B cell (primary cell): ENCODE results near the gene METTL25. TPM values are rescaled to one million over a fixed set of nuclear protein-coding genes. Genes with fewer than 3 reads are reported as not detected.

ENCODE experiments used
- ATAC-seq: fragments of 200-7000 bp; cut with Tn5 transposase; one replicate; pipeline ENCODE4 v1.10.0; 2021; ENCODE audit warnings: low read depth, mild to moderate bottlenecking, moderate number of reproducible peaks, moderate library complexity
- CTCF ChIA-PET: fragments of 350-600 bp; sonication (Branson Sonifier 250); formaldehyde crosslinking; loops from one replicate; lab custom pipeline; 2021; ENCODE audit warnings: antibody characterized with exemption, inconsistent platforms; lab: Charles Lee
- POLR2A ChIA-PET: fragments of 350-600 bp; sonication (Branson Sonifier 250); formaldehyde crosslinking; loops from one replicate; lab custom pipeline; 2021; ENCODE audit warnings: antibody characterized with exemption; lab: Charles Lee
- DNase-seq: peaks from one replicate; pipeline ENCODE4 v3.0.0; 2013
- H2AFZ ChIP-seq: 2 replicates; pipeline ENCODE4 v1.6.1; 2012; ENCODE audit warnings: mild to moderate bottlenecking, low read depth, low read length; ENCODE audit not compliant: insufficient read depth, poor library complexity, severe bottlenecking
- H3K27ac ChIP-seq, 2 donors: 1 replicate in 1 of 2; 2 replicates in 1 of 2; pipeline ENCODE4 v1.5.1; 2012 to 2013; ENCODE audit warnings: low read length in 2 of 2, mild to moderate bottlenecking in 2 of 2, moderate library complexity in 1 of 2
- H3K27me3 ChIP-seq, 4 experiments: fragments of 200-600 bp in 1 of 4; sonication (generic) in 1 of 4; replicated peaks in 1 of 4; 1 replicate in 2 of 4; 2 replicates in 2 of 4; pipeline versions ENCODE4 v1.6.1 to v1.7.0; 2013 to 2016; ENCODE audit warnings: low read length in 3 of 4, mild to moderate bottlenecking in 2 of 4, mixed read lengths in 1 of 4, moderate library complexity in 1 of 4; ENCODE audit not compliant: insufficient read depth in 4 of 4, control insufficient read depth in 3 of 4; ENCODE audit errors: control extremely low read depth in 1 of 4
- H3K36me3 ChIP-seq, 2 experiments: replicated peaks in 1 of 2; 1 replicate in 1 of 2; 2 replicates in 1 of 2; pipeline versions ENCODE4 v1.6.1 to v1.7.1; 2013; ENCODE audit warnings: low read length in 1 of 2; ENCODE audit not compliant: insufficient read depth in 2 of 2, control insufficient read depth in 1 of 2; ENCODE audit errors: control extremely low read depth in 1 of 2, extremely low read depth in 1 of 2
- H3K4me1 ChIP-seq, 2 donors: fragments of 200-600 bp in 1 of 2; sonication (generic) in 1 of 2; 1 replicate in 1 of 2; 2 replicates in 1 of 2; pipeline versions ENCODE4 v1.5.1 to v1.6.1; 2013 to 2017; ENCODE audit warnings: low read length in 2 of 2; ENCODE audit not compliant: control insufficient read depth in 2 of 2, insufficient read depth in 2 of 2
- H3K4me2 ChIP-seq: replicated peaks from 2 replicates; pipeline ENCODE3; 2012; ENCODE audit warnings: mild to moderate bottlenecking, low read depth, low read length; ENCODE audit not compliant: poor library complexity, severe bottlenecking
- H3K4me3 ChIP-seq, 5 experiments: fragments of 200-600 bp in 1 of 5; sonication (generic) in 1 of 5; 1 replicate in 3 of 5; 2 replicates in 2 of 5; pipeline versions ENCODE4 v1.5.1 to v1.7.0; 2011 to 2016; ENCODE audit warnings: low read length in 4 of 5, mild to moderate bottlenecking in 4 of 5, low read depth in 2 of 5, control low read depth in 1 of 5, moderate library complexity in 1 of 5; ENCODE audit not compliant: insufficient read depth in 1 of 5; ENCODE audit errors: control extremely low read depth in 1 of 5, extremely low read depth in 1 of 5
- H3K79me2 ChIP-seq: fragments of 200-600 bp; sonication (generic); one replicate; pipeline ENCODE4 v1.6.0; 2016; ENCODE audit warnings: low read length; ENCODE audit not compliant: control insufficient read depth, insufficient read depth
- H3K9ac ChIP-seq: fragments of 200-600 bp; sonication (generic); 2 replicates; pipeline ENCODE4 v1.6.1; 2017; ENCODE audit warnings: mild to moderate bottlenecking, low read length, moderate library complexity
- H3K9me3 ChIP-seq, 3 donors: one replicate each; pipeline versions ENCODE4 v1.6.1 to v1.7.1; 2013; ENCODE audit warnings: low read length in 2 of 3; ENCODE audit not compliant: control insufficient read depth in 2 of 3, insufficient read depth in 1 of 3; ENCODE audit errors: control extremely low read depth in 1 of 3
- H4K20me1 ChIP-seq: 2 replicates; pipeline ENCODE4 v1.6.0; 2012; ENCODE audit warnings: mild to moderate bottlenecking, low read length; ENCODE audit not compliant: insufficient read depth, control insufficient read depth, poor library complexity, severe bottlenecking
- H3K27ac Mint-ChIP-seq: one replicate; pipeline ENCODE4 v1.8.0; 2021; ENCODE audit warnings: mixed read lengths
- H3K27me3 Mint-ChIP-seq: one replicate; pipeline ENCODE4 v1.8.0; 2021; ENCODE audit warnings: mixed read lengths
- H3K4me1 Mint-ChIP-seq: one replicate; pipeline ENCODE4 v1.8.0; 2021; ENCODE audit warnings: mixed read lengths
- H3K4me3 Mint-ChIP-seq: one replicate; pipeline ENCODE4 v1.8.0; 2021; ENCODE audit warnings: mixed read lengths
- H3K9me3 Mint-ChIP-seq: one replicate; pipeline ENCODE4 v1.8.0; 2022; ENCODE audit warnings: mixed read lengths; ENCODE audit not compliant: insufficient read depth
- CTCF ChIP-seq: fragments of 200-600 bp; IDR thresholded peaks from one replicate; pipeline ENCODE4 v1.8.0; 2022; ENCODE audit warnings: antibody characterized with exemption, mild to moderate bottlenecking
- EZH2 ChIP-seq: IDR thresholded peaks from 2 replicates; pipeline ENCODE4 v1.6.1; 2012; ENCODE audit warnings: borderline replicate concordance, low read depth, mild to moderate bottlenecking, moderate library complexity, low read length; ENCODE audit not compliant: insufficient read depth, poor library complexity, severe bottlenecking
- WGBS: methylation state at CpG from one replicate; pipeline ENCODE4 v1.1.5; 2013; ENCODE audit warnings: missing lambda C conversion rate; ENCODE audit not compliant: insufficient coverage; 5-methylcytosine and 5-hydroxymethylcytosine counted together
- intact Hi-C: fragments of 100-400 bp; cut with micrococcal nuclease; formaldehyde crosslinking; loops from one replicate; pipeline ENCODE4 v1.10.0; 2022
- polyA plus RNA-seq: library from polyadenylated mRNA; depleted of rRNA; stranded (reverse); fragments of >200 nt; gene quantifications from 2 replicates; pipeline ENCODE4 v1.2.3, GENCODE V29; 2012
- total RNA-seq, 2 donors: library from RNA; stranded (reverse); fragments of 120-200 nt in 1 of 2; gene quantifications; 1 replicate in 1 of 2; 2 replicates in 1 of 2; pipeline versions ENCODE4 v1.2.3 to v1.2.4, GENCODE V29; 2013 to 2022

METTL25 gene
- total and polyA plus RNA-seq, 2 donors (not counting 1 experiment from before 2014, with no cell fraction given) = 5.4 to 24.1 TPM

GRCh38 chr12:82437744-82438143, 79.4 kb downstream of the METTL25 start:
- Histone ChIP-seq H3K4me1 (no peaks in the 10 kb centered on the region), H2AFZ (no peak overlapping the region), H3K36me3 (peaks cover 0 to 7% of the 10 kb centered on the region in 2 experiments), H3K27ac (no peak overlapping the region), H3K9me3 (peaks cover 0 to 2% (median 0%) of the 10 kb centered on the region in 3 donors), H4K20me1 (no peaks in the 10 kb centered on the region), H3K9ac (no peak overlapping the region), H3K79me2 (no peaks in the 10 kb centered on the region), H3K4me2 (no peak overlapping the region), H3K27me3 (no peaks in the 10 kb centered on the region), H3K4me3 (no peak overlapping the region)
- CTCF ChIA-PET = no interaction called here
- Mint-ChIP-seq H3K9me3 (peaks cover 2% of the 10 kb centered on the region), H3K4me1 (no peaks in the 10 kb centered on the region), H3K27ac (no peak overlapping the region), H3K4me3 (no peak overlapping the region), H3K27me3 (no peaks in the 10 kb centered on the region)
- TF ChIP-seq EZH2 (no peak), CTCF (no peak)
- POLR2A ChIA-PET = no interaction called here
- ATAC-seq = no peak
- DNase-seq = no peak
- WGBS = no CpG with 5 or more reads among the region's 3 CpGs
- intact Hi-C loops = no loop called here

- Histone ChIP-seq H3K36me3 (peaks cover 0 to 9% of the 10 kb centered on the region in 2 experiments), H2AFZ (no peak overlapping the region), H3K9ac (no peak overlapping the region), H3K27me3 (no peaks in the 10 kb centered on the region), H3K4me2 (no peak overlapping the region), H3K9me3 (peaks cover 0 to 2% (median 0%) of the 10 kb centered on the region in 3 donors), H3K27ac (no peak overlapping the region), H3K4me1 (no peaks in the 10 kb centered on the region), H3K4me3 (no peak overlapping the region), H4K20me1 (no peaks in the 10 kb centered on the region), H3K79me2 (no peaks in the 10 kb centered on the region)
- Mint-ChIP-seq H3K27me3 (no peaks in the 10 kb centered on the region), H3K27ac (no peak overlapping the region), H3K4me3 (no peak overlapping the region), H3K9me3 (peaks cover 2% of the 10 kb centered on the region), H3K4me1 (no peaks in the 10 kb centered on the region)
- ChIA-PET CTCF (no interaction called here), POLR2A (no interaction called here)
- DNase-seq (no peak), ATAC-seq (no peak)
- no CpG with 5 or more reads among the region's 4 CpGs for WGBS
- intact Hi-C loops = no loop called here
- TF ChIP-seq CTCF (no peak), EZH2 (no peak)
Measured at GRCh38 chr12:82438356-82438755, 80.0 kb downstream of the METTL25 start.
